HL-60 (cell line): ENCODE results near the gene MYOG.

Experiments
- CTCF ChIP-seq: IDR thresholded peaks from one replicate; pipeline ENCODE4 v1.5.1; 2011; ENCODE audit warnings: low read length, control low read depth, inconsistent platforms; ENCODE audit not compliant: insufficient read depth
- POLR2AphosphoS5 ChIP-seq: IDR thresholded peaks from 2 replicates; pipeline ENCODE4 v1.6.1; 2012; ENCODE audit warnings: low read depth

GRCh38 chr1:203050826-203051225 is 35.0 kb downstream of the MYOG start:
- TF ChIP-seq CTCF = no peak
- TF ChIP-seq POLR2AphosphoS5 = no peak
